Measurements from ENCODE around the gene TXLNB. TPM values are rescaled to one million over a fixed set of nuclear protein-coding genes. Genes with fewer than 3 reads are reported as not detected.
"Not testable (repeated sequence)": the region's sequence is repeated elsewhere in the genome, so short reads cannot be mapped to it uniquely, and the experiment has no call there.

TXLNB gene
- total RNA-seq, 6 experiments from 2014 or later = 0.07 TPM; not detected in 5

- Mint-ChIP-seq H3K4me1 (ENCODE audit: low read depth) (peaks cover 15% of the 10 kb centered on the region), H3K36me3 (ENCODE audit: low read depth) (peaks cover 6% of the 10 kb centered on the region), H3K27me3 (ENCODE audit: insufficient read depth) (peaks cover 4% of the 10 kb centered on the region), H3K27ac (no peak overlapping the region), H3K4me3 (no peak overlapping the region), H3K9me3 (peaks cover 8% of the 10 kb centered on the region)
- DNase-seq = no peak
- TF ChIP-seq CTCF (IDR thresholded peaks at IDR 0.05) = no peak
Observed at GRCh38 chr6:139235661-139236060, 56.1 kb downstream of the TXLNB start.

GRCh38 chr6:139234193-139234592 is 57.6 kb downstream of the TXLNB start:
- H3K27me3 Mint-ChIP-seq (ENCODE audit: insufficient read depth); H3K36me3 Mint-ChIP-seq (ENCODE audit: low read depth); H3K9me3 Mint-ChIP-seq; H3K4me3 Mint-ChIP-seq; H3K27ac Mint-ChIP-seq; DNase-seq: not testable (repeated sequence)
- peaks cover 17% of the 10 kb centered on the region; the same call in 1 of the 2 replicates for H3K4me1 Mint-ChIP-seq (ENCODE audit: low read depth)

- H3K36me3 Mint-ChIP-seq (ENCODE audit: low read depth) = peaks cover 6% of the 10 kb centered on the region
- TF ChIP-seq CTCF (IDR thresholded peaks at IDR 0.05) = no peak
- no peak overlapping the region for H3K27ac Mint-ChIP-seq
- no peak for DNase-seq
- peaks cover 4% of the 10 kb centered on the region for H3K27me3 Mint-ChIP-seq (ENCODE audit: insufficient read depth)
- peaks cover 8% of the 10 kb centered on the region for H3K9me3 Mint-ChIP-seq
- H3K4me1 Mint-ChIP-seq (ENCODE audit: low read depth) = peaks cover 11% of the 10 kb centered on the region; the same call in 1 of the 2 replicates
- H3K4me3 Mint-ChIP-seq = no peak overlapping the region
Observed at GRCh38 chr6:139231206-139231605, 60.6 kb downstream of the TXLNB start.

GRCh38 chr6:139230391-139230840 is 61.4 kb downstream of the TXLNB start:
- no peak overlapping the region for H3K27ac Mint-ChIP-seq
- peaks cover 4% of the 10 kb centered on the region for H3K27me3 Mint-ChIP-seq (ENCODE audit: insufficient read depth)
- H3K9me3 Mint-ChIP-seq = peaks cover 8% of the 10 kb centered on the region

GRCh38 chr6:139228387-139228786 is 63.4 kb downstream of the TXLNB start:
- H3K27ac Mint-ChIP-seq; H3K4me3 Mint-ChIP-seq; DNase-seq; H3K9me3 Mint-ChIP-seq; H3K27me3 Mint-ChIP-seq (ENCODE audit: insufficient read depth); H3K36me3 Mint-ChIP-seq (ENCODE audit: low read depth): not testable (repeated sequence)
- peaks cover 11% of the 10 kb centered on the region; the same call in 1 of the 2 replicates for H3K4me1 Mint-ChIP-seq (ENCODE audit: low read depth)

More at GRCh38 chr6:139230391-139230840, 61.4 kb downstream of the TXLNB start:
- TF ChIP-seq CTCF (IDR thresholded peaks at IDR 0.05) = peak; percentile 26; the same call in 1 of the 2 replicates
- peak; percentile 28 for DNase-seq
- H3K4me3 Mint-ChIP-seq = no peak overlapping the region
- peaks cover 11% of the 10 kb centered on the region; the same call in 1 of the 2 replicates for H3K4me1 Mint-ChIP-seq (ENCODE audit: low read depth)
- peaks cover 6% of the 10 kb centered on the region for H3K36me3 Mint-ChIP-seq (ENCODE audit: low read depth)

GRCh38 chr6:139219746-139220145 is 72.1 kb downstream of the TXLNB start:
- no peak for TF ChIP-seq CTCF (IDR thresholded peaks at IDR 0.05)
- Mint-ChIP-seq H3K4me1 (ENCODE audit: low read depth) (peaks cover 8% of the 10 kb centered on the region), H3K4me3 (peak overlapping the region; percentile 54), H3K9me3 (no peaks in the 10 kb centered on the region), H3K36me3 (ENCODE audit: low read depth) (no peaks in the 10 kb centered on the region), H3K27me3 (ENCODE audit: insufficient read depth) (no peaks in the 10 kb centered on the region), H3K27ac (peak overlapping the region; percentile 72)
- DNase-seq = no peak

Measured in HFFc6 (cell line).